Osteoblast (primary cell): Measurements from ENCODE around the gene IDH3B. TPM values are rescaled to one million over a fixed set of nuclear protein-coding genes. Genes with fewer than 3 reads are reported as not detected.
A peak's percentile ranks its signal among the peaks of the same experiment; 100 is the strongest.
"Not testable (repeated sequence)": the region's sequence is repeated elsewhere in the genome, so short reads cannot be mapped to it uniquely, and the experiment has no call there.

Experiments used
- DNase-seq: peaks from one replicate; pipeline ENCODE4 v3.0.0; 2011; ENCODE audit warnings: low spot score, mixed read lengths; ENCODE audit not compliant: insufficient read length; ENCODE audit errors: missing footprints
- H2AFZ ChIP-seq: 2 replicates; pipeline ENCODE4 v1.6.0; 2011; ENCODE audit warnings: mild to moderate bottlenecking, low read length
- H3K27ac ChIP-seq: 2 replicates; pipeline ENCODE4 v1.5.1; 2011; ENCODE audit warnings: mild to moderate bottlenecking, low read depth, low read length, moderate library complexity
- H3K27me3 ChIP-seq: 2 replicates; pipeline ENCODE4 v1.6.0; 2012; ENCODE audit warnings: mild to moderate bottlenecking, control low read depth, inconsistent platforms, low read length, moderate library complexity; ENCODE audit not compliant: insufficient read depth
- H3K36me3 ChIP-seq: 2 replicates; pipeline ENCODE4 v1.5.1; 2011; ENCODE audit warnings: mild to moderate bottlenecking, low read length, control low read depth, moderate library complexity; ENCODE audit not compliant: insufficient read depth
- H3K4me1 ChIP-seq: 2 replicates; pipeline ENCODE4 v1.5.1; 2011; ENCODE audit warnings: mild to moderate bottlenecking, low read length, control low read depth, moderate library complexity; ENCODE audit not compliant: insufficient read depth
- H3K4me2 ChIP-seq: 2 replicates; pipeline ENCODE4 v1.6.0; 2011; ENCODE audit warnings: mild to moderate bottlenecking, low read length; ENCODE audit not compliant: insufficient read depth
- H3K4me3 ChIP-seq: fragments of 200-600 bp; sonication (generic); 3 replicates; pipeline ENCODE4 v1.5.1; 2012; ENCODE audit warnings: mild to moderate bottlenecking, low read length, inconsistent platforms; ENCODE audit not compliant: insufficient read depth
- H3K79me2 ChIP-seq: 2 replicates; pipeline ENCODE4 v1.6.0; 2012; ENCODE audit warnings: mild to moderate bottlenecking, low read length, control low read depth, inconsistent platforms; ENCODE audit not compliant: insufficient read depth
- H3K9me3 ChIP-seq: 2 replicates; pipeline ENCODE4 v1.5.1; 2011; ENCODE audit warnings: low read depth, low read length, control low read depth
- H4K20me1 ChIP-seq: 2 replicates; pipeline ENCODE4 v1.6.0; 2012; ENCODE audit warnings: mild to moderate bottlenecking, low read length, control low read depth; ENCODE audit not compliant: insufficient read depth
- CTCF ChIP-seq: IDR thresholded peaks from 2 replicates; pipeline ENCODE4 v1.5.1; 2011; ENCODE audit warnings: mild to moderate bottlenecking, low read depth, low read length, moderate library complexity; ENCODE audit errors: extremely low read depth
- total RNA-seq: library from RNA; depleted of rRNA; stranded (reverse); fragments of >200 nt; gene quantifications from 2 replicates; pipeline ENCODE4 v1.2.3, GENCODE V29; 2012

The IDH3B gene
- total RNA-seq, 1 donor: 71.7 TPM

- Histone ChIP-seq H3K27ac (no peak overlapping the region), H3K79me2 (no peaks in the 10 kb centered on the region), H3K4me2 (no peak overlapping the region), H3K36me3 (no peaks in the 10 kb centered on the region), H3K9me3 (no peaks in the 10 kb centered on the region), H3K4me3 (no peak overlapping the region), H3K4me1 (no peaks in the 10 kb centered on the region), H3K27me3 (peaks cover 56% of the 10 kb centered on the region), H2AFZ (no peak overlapping the region), H4K20me1 (no peaks in the 10 kb centered on the region)
- peak; percentile 48 for DNase-seq
- TF ChIP-seq CTCF: no peak
Observed at GRCh38 chr20:2698912-2699311, 34.9 kb upstream of the IDH3B start.

- Histone ChIP-seq H3K79me2 (no peaks in the 10 kb centered on the region), H3K9me3 (no peaks in the 10 kb centered on the region), H3K4me3 (no peak overlapping the region), H3K27ac (no peak overlapping the region), H3K4me2 (no peak overlapping the region), H3K27me3 (peaks cover 62% of the 10 kb centered on the region), H2AFZ (no peak overlapping the region), H3K36me3 (no peaks in the 10 kb centered on the region), H3K4me1 (no peaks in the 10 kb centered on the region), H4K20me1 (no peaks in the 10 kb centered on the region)
- peak; percentile 55 for DNase-seq
- no peak for TF ChIP-seq CTCF
Observed at GRCh38 chr20:2698186-2698817, 34.3 kb upstream of the IDH3B start.

- no peaks in the 10 kb centered on the region for H3K36me3 ChIP-seq
- H3K4me3 ChIP-seq: no peak overlapping the region
- H3K27ac ChIP-seq: no peak overlapping the region
- no peaks in the 10 kb centered on the region for H4K20me1 ChIP-seq
- no peak overlapping the region for H2AFZ ChIP-seq
- DNase-seq: peak; percentile 77
- no peak for TF ChIP-seq CTCF
- no peak overlapping the region for H3K4me2 ChIP-seq
- no peaks in the 10 kb centered on the region for H3K4me1 ChIP-seq
- H3K9me3 ChIP-seq: no peaks in the 10 kb centered on the region
- peaks cover 63% of the 10 kb centered on the region for H3K27me3 ChIP-seq
- H3K79me2 ChIP-seq: no peaks in the 10 kb centered on the region
Observed at GRCh38 chr20:2697768-2698167, 33.8 kb upstream of the IDH3B start.

- Histone ChIP-seq H3K27ac (no peak overlapping the region), H2AFZ (no peak overlapping the region), H3K4me2 (no peak overlapping the region), H4K20me1 (no peaks in the 10 kb centered on the region), H3K27me3 (peaks cover 60% of the 10 kb centered on the region), H3K4me3 (no peak overlapping the region), H3K36me3 (no peaks in the 10 kb centered on the region), H3K79me2 (no peaks in the 10 kb centered on the region), H3K4me1 (no peaks in the 10 kb centered on the region), H3K9me3 (no peaks in the 10 kb centered on the region)
- peak; percentile 45 for DNase-seq
- TF ChIP-seq CTCF: no peak
Observed at GRCh38 chr20:2696646-2697045, 32.6 kb upstream of the IDH3B start.

- not testable (repeated sequence) for H3K36me3 ChIP-seq, H3K4me3 ChIP-seq, H4K20me1 ChIP-seq, H2AFZ ChIP-seq, H3K79me2 ChIP-seq, H3K27ac ChIP-seq, H3K4me2 ChIP-seq, H3K9me3 ChIP-seq, H3K4me1 ChIP-seq
- peaks cover 64% of the 10 kb centered on the region for H3K27me3 ChIP-seq
- DNase-seq: peak; percentile 68
Observed at GRCh38 chr20:2695984-2696525, 32.0 kb upstream of the IDH3B start.
